ENCODE data around the gene UROC1.

The UROC1 gene

DNA sequence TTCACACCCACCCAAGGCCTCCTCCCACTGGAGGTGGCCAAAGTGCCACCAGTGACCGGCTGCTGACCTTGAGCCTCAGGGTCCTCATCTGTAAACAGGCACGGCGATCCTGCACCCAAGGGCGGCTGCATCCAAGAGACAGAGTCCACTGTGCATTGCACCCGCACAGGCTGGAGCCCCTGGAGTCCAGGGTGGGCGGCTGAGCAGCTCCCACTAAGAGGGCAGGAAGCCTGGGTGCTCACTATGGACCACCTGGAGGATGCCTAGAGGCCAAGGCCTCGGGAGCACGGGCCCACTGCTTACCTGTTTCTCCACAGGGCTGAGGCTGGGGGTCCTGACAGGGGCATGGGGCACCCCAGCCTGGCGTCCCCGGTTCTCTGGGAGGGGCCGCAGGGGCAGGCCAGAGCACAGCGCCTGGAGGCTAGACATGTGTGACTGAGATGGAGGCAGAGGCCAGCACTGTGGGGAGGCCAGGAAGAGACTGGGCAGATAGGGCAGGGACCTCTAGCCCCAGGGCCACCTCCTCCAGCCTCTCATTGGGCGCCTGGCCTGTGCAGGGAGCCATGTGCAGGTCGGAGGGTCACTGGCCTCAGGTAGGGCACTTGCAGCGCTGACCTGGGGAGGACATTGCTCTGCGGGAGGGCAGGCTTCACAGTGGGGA lies at the start of gene UROC1:
TSS of gene UROC1 (minus strand) at position 483 of the 661 bp plus-strand sequence. CDS start at position 429, 54 bp downstream.
- no peak for DNase-seq

DNA sequence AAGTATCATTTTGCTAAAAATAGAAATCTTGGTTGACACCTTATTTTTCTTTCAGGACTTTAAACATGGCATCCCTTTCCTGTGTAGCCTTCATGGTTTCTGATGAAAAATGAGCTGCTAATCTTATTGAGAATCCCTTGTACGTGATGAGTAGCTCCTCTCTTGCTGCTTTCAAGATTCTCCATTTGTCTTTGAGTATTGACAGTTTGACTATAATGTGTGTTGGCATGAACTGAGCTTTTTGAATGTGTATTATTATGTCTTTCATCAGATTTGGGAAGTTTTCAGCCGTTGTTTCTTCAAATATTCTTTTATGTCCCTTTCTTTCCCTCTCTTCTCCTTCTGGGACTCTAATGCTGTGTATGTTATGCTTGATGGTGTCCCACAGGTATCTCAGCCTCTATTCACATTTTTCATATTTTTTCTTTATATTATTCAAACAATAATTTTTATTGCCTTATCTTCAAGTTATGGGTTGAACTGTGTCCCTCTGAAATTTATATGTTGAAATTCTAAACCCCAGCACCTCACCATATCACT lies 45.2 kb upstream of the UROC1 start:
- DNase-seq, result no peak

DNA sequence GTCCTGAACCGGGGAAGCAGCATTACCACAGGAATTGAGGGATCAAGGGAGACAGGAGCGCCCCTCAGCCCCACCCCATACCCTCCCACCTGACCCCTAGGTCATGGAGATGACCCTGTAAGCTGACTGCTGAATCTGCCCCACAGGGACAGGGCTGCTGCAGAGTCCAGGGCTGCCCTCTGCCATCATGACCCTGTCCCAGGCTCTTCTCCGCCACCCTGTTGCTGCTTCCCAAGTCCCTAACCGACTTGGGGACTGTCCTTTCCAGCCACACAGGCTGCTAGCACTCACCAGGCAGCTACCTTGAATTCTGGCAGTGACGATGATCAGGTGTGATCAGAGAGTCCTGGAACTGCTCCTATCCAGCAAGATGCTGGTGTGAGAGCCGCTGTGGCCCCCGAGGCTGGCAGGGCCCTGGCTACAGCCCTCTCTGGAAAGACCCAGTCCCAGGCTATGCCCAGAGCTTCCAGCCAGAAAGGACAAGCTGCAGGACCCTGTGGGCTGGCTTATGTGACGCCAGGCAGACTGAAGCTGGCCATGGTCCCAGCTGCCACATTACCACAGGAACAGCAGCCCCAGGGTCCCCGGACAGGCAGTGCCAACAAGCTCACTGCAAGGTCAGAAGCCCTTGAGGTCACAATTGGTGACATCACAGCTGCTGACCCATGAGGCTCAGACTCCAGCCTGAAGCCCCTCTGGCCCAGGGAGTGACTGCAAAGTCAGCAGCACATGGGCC lies 40.9 kb upstream of the UROC1 start, which contains the start of gene C3orf22:
TSS of gene C3orf22 (minus strand) at position 597 of the 736 bp plus-strand sequence. CDS start 5,542 bp downstream, outside the sequence.
- DNase-seq, result no peak

DNA sequence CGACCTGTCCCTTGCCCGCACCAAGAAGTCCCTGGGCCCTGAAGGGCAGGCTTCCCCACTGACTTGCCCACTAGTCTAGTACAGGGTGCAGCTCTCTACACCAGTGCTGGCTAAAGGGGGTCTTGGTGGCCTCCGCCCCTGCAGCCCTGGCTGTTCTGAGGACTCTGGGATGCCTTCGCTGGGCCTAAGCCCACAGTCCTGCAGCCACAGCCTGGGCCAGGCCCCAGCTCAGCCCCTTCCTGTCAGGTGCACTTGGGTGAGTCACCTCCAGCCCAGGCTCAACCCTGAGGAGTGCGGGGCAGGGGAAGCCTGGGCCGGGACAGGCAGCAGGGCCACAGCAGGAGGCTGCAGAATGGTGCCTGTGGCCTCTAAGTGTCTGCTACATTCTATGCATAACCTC lies 40.2 kb upstream of the UROC1 start:
- no peak for DNase-seq

DNA sequence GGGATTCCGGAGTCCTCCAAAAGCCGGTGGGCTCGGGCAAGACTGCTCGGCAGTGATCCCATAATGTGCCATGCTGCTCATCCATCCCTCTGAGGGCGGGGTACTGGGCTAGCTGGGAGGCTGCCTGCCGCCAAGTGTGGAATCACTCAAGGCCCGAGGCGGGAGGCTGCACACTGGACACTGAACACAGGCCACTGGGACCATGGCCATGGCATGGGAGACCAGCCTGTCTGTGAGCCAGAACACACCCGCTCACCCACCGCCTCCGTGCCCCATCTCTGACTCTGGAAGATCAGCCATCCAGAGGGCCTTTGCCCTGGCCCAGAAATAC lies 39.8 kb upstream of the UROC1 start:
- DNase-seq, result no peak

DNA sequence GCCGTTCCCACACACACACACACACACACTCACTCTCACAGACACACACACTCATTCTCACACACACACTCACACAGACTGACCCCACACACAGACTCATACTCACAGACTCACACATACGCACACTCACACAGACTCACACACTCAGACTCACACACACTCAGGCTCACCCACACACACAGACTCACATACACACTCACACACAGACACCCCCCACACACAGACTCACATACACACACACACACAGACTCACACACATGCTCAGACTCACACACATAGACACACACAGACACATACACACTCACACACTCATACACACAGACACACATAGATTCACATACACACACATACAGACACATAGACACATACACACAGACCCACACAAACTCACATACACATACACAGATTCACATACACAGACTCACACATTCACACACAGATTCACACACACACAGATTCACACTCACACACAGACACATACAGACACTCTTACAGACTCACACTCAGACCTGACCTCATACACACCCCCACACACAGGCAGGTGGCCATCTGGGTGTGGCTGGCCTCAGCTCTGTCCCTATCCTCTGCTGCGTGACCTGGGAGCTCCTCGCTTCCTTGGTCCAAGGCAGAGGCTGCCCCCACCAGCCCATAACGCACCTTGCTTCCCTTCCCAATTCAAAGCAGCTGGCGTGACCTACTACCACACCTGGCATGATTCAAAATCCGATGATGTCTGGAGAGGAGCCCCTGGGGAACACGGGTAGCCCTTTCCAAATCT lies 39.3 kb upstream of the UROC1 start:
- DNase-seq, result no peak

DNA sequence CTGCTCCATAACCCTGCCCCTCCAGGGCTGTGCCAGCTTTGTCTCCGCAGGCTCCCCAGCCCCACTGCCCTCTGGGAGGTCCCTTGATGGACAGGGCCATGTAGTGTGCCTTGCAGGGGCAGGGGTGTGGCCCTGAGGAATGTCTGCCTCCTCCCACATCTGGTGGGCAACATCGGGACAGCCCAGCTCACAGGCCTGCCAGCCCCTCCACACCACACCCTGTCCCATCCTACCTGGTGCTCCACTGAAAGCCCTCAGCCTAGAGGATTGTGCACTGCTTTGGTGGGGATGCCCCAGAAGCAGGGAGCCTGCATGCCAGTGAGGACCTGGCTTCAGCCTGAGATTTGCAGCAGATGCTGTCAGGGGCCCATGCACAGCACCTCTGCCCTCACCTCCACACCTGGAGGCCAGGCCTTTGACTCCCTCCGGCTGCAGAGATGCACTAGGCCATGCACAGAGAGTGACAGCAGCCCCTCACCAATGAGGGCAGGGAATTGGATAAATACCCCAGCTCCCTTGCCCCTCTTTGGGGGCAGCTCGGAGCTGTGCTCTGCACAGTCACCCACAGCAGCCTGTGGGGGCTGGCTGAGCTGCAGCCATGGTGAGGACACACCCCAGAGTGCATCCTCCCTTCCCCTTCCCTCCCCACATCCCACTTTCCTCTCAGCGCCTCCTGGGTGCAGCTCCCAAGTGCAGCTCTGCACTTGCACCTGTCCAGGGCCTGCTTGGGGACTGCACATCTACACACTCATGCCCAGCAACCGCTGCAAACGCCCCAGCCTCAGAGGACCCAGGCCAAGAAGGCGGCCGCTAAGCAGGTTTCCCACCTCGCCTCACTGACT lies 38.4 kb upstream of the UROC1 start:
- no peak for DNase-seq

DNA sequence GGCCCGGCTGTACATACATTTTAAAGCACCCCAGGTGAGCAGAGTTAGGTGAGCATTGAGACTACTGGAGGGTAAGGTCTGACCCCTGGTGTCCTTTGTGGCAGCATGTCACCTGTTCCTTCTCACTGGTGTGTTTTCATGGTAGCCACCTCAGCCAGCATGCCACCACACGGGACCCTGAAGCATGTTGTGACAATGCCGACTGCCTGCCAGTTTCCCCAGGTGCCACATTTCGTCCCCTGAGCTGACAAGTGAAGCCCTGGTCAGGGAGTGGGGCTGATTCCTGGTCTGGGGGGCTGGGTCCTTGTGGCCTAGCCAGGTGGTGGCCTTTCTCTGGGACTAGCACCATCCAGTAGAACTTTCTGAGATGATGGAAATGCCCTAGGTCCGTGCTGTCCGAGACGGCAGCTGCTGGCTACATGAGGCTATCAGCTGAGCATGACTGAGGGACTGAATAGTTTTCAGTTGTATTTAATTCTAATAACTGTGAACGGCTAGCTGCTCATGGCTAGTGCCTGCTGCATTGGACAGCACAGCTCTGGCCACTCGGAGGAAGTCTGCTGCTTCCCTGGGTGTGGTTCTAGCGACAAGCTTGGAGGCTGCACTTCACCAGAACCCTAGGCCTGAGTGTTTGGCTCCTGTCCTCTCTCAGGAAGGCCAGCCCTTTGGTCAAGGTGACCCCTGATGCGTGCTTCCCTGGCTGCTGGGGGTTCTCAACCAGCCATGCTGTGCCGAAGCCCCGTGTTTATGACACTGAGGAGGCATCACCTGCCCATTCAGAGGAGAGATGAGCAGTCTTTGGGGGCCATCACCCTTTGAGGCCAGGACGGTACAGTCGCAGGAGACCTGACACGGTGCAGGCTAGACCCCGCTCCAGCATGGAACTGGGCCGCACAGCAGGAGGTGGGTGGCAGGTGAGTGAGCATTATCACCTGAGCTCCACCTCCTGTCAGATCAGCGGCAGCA lies 37.3 kb upstream of the UROC1 start:
- DNase-seq, result no peak

DNA sequence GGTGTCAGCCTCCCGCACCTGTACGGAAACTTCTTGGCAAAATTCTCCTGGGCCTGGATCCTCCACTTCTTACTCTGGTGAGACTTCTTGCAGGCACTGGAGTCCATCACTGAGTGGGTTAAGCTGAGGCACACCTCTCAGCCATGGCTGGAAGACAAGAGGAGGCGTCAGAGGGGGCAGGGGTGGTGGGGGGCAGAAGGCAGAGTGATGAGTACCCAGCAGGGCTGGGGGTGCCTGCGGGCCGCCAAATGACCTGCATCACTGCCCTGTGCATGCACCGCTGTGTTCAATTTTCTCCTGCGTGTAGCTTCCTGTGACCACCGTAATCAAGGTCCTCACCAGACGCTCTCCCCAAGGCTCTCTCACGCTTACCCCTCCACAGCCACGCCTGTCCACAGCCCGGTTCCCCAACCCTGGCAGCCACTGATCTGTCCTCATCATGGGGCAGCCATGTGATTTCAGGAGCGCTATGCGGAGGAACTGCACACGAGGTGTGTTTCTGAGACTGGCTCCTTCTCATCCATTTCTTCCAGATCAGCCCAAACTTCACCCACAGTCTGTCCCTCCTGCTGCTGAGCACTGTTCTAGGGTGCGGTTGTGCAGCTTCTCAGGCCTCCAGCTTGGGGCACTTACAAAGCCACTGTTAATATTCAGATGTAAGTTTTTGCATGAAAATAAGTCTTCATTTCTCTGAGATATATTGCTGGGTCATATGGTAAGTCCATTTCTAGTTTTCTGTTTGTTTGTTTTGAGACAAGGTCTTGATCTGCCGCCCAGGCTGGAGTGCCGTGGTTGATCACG lies 35.9 kb upstream of the UROC1 start:
- no peak for DNase-seq

DNA sequence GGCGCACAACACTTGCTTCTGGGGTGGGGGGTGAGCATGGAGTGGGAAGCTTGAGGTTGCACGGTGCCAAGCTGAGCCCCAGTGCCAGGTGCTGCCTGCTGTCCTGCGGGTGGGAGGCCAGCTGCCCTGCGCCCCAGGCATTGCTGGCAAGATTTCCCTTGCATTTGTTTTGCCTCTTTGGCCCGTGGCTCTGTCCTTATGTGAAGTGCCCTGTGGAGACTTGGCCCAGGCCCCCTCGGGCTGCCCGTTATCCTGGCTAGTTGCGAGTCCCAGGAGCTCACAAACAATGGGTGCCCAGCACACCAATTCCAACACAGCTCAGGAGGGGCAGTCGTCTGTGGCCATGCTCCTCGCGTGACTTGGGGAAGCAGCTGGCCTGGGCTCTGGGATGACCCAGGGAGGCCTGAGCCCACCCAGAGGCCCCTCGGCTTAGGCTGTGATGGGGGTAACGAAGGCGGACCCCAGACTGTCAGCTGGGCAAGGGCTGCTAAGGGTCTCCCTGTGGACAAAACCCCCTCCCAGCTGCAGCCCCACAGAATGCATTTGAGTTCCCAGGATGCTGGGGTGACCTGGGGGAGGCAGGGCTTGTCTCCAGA lies 35.2 kb upstream of the UROC1 start:
- DNase-seq, result no peak

DNA sequence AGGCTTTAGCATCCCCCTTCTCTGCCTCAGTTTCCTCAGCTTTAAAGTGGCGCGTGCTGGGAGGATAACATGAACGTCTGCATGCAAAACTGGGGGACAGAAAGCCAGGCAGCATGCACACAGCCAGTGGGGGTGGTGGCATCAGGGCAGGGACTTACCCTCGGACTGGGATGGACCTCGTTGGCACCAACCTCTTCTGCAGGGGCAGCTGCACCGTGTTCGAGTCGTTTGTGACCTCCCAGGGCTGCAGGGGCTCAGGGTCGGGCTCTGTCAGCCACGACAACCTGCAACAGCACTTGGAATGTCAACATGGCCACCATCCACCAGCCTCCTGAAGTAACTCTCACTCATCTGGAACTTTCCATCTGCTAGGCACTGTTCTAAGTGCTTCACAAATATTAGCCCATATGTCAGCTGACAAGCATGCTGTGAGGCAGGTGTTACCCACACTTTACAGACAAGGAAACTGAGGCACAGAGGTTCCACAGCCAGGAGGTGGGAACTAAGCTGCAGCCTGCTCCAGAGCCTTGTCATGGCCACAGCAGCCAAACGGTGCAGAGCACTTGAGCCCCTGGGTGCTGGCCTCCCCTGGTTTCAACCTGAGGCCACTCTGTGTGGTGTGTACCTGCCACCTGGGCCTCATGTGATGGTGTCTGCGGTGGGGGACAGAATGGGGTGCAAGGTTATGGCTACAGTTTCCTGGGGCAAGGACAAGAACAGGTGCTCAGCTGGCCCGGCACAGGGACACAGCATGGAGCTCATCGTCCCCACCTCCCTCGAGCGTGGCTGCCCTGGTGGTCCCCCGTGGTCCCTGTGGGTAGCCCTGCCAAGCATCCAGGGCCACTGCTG lies 34.5 kb upstream of the UROC1 start:
- DNase-seq, result no peak

DNA sequence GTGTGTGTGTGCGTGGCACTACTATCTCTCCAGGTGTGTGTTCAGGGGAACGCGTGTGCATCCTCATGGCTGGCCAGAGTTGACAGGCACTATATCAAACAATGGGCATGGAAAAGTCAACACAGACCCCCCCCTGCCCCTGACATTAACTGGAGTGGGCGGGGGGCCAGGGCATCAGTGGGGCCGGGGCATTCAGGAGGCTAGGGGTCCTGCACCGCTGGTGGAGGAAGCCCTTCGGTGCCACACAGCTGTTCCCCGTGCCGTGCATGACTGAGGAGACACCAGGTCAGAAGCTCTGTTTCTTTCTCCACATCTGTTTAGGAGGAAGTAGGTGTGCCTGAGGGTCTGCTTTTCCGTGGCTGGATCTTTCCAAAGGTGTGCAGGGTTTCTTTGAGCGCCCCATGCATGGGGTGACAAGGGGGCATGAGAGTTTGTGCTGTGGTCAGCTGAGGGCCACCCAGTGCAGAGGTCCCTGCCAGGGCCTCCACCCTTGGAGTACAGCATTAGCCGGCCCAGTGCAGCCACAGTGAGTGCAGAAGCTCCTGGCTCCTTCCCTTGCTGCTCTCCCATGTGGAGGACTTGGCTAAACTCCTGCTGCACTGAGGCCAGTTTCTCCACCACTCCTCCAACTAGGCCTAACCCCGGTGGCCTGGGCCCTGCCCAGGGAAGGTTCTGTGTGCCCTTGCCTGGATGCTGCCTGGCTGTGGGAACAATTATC lies 33.7 kb upstream of the UROC1 start:
- DNase-seq, result no peak

DNA sequence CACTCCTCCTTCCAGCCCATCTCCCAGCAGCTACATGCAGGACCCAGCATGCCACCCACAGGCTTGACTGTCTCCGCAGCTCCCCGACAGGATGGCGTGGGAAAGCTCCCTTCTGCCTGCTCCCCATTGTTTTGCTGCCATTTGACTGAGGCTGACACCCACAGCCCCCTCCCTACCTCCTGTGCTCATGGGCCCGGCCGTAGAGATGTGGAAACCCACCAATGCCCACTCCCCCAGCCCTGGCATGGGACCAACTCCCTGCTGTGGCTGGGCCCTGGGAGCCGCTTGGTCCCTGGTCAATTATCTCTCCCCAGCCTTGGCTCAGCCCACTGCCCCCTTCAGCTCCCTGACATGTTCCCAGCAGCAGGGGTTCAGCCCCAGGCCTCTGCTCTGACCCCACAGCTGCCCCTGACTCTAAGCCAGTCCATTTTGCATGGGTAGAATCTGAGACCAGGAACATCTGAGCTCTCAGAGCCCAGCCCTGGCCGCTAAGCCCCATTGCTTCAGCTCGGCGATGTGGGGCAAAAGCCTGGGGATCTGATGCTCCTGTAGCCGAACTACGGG lies 33.0 kb upstream of the UROC1 start:
- DNase-seq, result no peak

DNA sequence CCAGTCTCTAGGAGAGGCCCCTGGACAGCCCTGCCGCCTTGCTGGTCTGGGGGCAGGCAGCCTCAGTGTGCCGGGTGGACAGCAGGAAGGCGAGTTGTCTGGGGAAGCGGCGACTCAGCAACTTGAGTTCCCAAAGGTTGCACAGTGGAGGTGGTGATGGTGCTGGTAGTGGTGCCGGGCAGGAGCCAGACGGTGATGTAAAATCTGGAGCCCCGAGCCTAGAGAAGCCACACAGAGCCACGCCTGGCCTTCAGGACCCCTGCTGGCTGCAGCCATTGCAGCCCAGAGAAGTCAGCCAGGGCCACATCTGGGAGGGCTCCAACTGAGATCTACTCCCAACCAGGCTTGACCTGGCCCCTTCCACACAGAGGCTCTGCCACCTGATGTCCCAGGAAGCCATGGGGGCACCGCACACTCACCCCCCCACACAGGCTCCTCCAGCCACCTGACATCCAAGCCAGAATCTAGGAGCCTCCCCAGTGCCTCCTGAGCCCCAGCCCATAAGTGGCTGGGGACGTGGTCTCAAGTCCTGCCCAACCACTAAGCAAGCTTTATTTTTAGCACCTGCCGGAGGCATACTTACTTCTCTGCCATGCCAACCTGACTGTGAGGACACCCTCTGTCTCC lies 32.4 kb upstream of the UROC1 start:
- no peak for DNase-seq

DNA sequence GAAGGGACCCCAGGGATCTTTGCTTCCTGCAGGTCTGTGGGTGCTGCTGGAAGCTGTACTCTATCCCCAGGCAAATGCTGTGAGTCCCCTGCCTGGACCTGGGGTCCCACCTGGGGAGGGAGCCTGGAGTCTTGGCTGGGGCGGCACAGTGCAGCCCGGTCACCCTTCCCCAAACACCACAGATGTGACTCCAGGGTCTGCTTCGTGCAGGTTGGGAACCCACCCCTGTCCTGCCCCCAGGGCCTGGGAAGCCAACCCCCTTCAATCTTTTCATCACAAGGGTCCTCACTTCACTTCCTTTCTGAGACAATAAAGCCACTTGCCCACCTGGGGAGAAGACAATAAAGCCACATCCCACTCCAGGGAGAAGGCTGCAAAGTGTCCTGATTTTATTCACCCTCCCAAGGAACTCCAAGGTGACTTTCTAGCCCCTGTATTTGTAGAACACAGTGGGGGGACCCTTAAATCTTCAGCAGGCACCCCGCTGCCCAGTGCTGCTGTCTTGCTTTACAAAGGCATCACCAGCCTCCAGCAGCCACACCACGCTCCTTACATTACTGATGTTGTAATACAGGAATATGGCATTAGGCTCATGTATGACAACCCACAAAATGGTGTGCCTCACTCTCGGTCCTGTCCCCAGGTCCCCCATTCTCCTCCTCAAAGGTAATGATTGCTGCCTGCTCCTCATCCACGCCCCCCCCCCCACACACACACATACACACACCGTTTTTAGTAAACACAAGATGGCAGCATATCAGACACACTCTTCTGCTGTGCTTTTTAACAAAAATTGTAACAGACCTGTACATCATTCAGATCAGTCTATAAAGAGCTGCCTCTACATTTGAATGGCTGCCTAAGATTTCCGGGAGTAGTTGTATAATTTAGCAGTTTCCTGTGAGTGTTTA lies 31.2 kb upstream of the UROC1 start:
- no peak for DNase-seq

DNA sequence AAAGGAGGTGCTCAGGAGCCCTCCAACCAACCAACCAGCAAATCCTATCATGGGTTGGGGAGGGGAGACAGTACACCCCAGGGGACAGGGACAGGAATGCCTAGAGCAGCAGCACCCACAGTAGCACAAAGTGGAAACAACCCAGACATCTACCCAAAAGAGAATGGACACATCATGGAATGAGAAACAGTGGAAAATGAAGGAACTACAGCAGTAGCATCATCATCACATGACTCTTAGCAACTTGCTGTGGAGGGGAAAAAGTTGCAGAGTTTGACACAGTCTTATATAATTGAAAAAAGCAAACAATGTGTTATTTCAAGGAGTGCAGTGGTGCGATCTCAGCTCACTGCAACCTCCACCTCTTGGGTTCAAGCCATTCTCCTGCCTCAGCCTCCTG lies 30.1 kb upstream of the UROC1 start:
- DNase-seq, result no peak

All from hematopoietic multipotent progenitor cell treated with erythropoietin and hydrocortisone succinate and interleukin-3 and kit ligand, for 6 days (in vitro differentiated cells).